ENCODE measurements around the gene EXD2.

- TF ChIP-seq CTCF (conservative IDR thresholded peaks at IDR 0.05) (no peak), ZFX (IDR thresholded peaks at IDR 0.05) (no peak)
These were observed 79.8 kb downstream of the EXD2 start for GRCh38 chr14:69270795-69271708.
